ENCODE measurements around the gene AVPI1.
"Not testable (repeated sequence)": the region's sequence is repeated elsewhere in the genome, so short reads cannot be mapped to it uniquely, and the experiment has no call there.

AVPI1 gene

DNA sequence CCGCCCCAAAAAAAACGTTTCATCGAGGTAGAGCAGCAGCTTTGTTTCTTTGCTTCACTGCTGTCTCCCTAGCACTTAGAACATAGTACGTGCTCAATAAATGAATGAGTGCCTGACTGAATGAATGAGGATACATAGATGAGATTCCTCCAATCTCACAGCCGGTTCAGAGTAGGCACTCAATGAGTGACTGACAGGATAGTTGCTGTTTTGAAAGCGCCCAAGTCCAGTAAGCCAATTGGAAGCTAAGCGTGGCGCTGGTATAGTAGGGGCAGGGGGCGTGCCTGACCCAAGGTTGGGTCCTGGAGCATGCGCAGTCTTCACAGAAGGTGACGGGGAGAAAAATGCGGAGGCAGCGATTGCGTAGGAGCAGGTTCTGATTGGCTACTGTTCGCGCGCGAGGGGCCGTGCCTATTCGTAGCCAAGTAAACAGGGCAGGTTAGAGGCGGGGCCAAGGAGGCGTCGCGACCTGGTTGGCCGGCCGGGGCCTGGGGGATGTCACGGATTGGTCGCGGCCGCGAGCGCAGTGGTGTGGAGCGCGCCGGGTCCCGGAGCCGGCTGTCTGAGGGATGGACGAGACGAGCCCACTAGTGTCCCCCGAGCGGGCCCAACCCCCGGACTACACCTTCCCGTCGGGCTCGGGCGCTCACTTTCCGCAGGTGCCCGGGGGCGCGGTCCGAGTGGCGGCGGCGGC, 46.7 kb downstream of the AVPI1 start, which contains the start of gene PI4K2A:
Gene PI4K2A (plus strand): TSS at position 498 of the 694 bp plus-strand sequence. CDS start 72 bp downstream, at position 570.
- DNase-seq (ENCODE audit: low spot score), result peak; percentile 100

DNA sequence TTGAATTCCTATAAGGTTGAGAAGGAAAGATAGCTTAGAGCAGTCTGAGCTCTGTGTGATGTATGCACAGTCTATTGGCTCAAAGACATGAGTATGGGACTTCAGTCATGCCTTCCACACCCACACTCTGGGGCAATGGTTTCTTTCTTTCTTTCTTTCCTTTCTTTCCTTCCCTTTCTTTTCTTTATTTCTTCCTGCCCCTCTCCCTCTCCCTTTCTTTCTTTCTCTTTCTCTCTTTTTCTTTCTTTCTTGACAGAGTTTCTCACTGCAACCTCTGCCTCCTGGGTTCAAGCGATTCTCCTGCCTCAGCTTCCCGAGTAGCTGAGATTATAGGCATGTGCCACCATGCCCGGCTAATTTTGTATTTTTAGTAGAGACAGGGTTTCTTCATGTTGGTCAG, 48.0 kb downstream of the AVPI1 start:
- DNase-seq (ENCODE audit: low spot score), result not testable (repeated sequence)

DNA sequence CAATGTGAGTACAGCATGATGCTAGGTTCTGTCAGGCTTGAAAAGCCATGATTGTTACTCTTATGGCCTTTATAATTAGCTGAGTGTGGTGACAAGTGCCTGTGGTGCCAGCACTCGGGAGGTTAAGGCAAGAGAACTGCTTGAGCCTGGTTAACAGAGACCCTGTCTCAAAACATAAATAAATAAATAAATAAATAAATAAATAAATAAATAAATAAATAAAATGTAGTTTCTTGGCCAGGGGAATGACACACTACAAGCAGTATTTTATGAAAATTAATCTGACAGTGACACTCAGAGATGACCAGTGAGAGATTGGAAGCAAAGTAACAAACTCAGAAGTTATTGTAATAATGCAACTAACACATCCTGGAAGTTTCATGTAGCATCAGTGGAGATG, 51.5 kb downstream of the AVPI1 start:
- DNase-seq (ENCODE audit: low spot score), result no peak

DNA sequence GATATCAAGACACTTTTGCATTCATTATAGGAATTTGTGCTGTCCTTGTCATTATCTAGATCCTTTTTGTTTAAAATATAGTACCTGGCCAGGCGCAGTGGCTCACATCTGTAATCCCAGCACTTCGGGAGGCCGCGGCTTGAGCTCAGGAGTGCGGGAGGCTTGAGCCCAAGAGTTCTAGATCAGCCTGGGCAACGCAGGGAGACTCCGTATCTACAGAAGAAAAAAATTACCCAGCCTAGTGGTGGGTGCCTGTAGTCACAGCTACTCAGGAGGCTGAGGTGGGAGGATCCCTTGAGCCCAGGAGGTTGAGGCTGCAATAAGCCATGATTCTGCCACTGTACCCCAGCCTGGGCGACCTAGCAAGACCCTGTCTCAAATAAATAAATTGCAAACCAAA, 53.1 kb downstream of the AVPI1 start:
- peak; percentile 47 for DNase-seq (ENCODE audit: low spot score)

DNA sequence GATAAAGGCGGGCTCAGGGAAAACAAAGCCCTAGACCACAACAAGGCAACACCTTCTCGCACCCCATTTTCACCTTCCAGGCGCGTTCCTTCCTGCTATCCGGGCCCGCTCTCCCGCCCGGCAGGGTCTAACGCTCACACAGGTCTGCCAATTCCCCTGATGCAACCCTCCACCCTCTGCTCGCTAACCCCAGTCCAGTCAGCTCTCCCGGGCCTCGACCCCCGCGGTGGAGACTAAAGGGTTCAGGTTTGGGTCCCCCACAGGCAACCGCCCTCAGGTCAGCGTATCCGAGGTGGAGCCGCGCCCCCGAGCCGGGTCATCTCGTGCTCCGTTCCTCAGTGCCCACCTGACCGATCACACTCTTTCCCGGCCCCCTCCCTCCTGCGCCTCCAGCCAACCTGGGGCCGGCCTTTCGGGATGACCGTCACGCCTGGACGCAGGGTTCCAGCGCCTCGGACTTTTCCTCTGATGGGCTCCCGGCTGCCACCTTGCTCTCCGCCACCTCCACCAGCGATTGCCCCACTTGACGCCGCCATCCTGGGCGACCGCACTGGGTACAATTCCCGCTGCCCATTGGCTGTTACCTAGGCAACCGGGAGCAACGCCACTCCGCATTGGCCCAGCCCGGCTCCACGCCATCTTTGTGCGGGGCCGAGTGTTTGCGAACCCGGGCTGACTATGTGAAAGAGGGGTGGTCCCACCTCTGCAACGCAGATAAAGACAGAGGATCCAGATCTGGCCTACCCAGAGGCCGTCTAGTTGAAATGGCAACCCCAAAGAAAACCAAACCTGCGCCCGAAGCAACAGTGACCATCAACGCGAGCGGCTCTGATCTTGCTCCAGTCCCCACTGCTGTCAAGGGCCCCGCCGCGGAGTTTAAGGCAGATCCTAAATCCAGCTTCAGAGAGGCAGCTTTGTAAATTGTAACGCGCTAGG, 53.8 kb downstream of the AVPI1 start, which contains the start of gene MORN4:
Gene MORN4 (minus strand): TSS at position 552 of the 936 bp plus-strand sequence. CDS start 13,847 bp downstream, outside the sequence.
- DNase-seq (ENCODE audit: low spot score), result peak; percentile 93

DNA sequence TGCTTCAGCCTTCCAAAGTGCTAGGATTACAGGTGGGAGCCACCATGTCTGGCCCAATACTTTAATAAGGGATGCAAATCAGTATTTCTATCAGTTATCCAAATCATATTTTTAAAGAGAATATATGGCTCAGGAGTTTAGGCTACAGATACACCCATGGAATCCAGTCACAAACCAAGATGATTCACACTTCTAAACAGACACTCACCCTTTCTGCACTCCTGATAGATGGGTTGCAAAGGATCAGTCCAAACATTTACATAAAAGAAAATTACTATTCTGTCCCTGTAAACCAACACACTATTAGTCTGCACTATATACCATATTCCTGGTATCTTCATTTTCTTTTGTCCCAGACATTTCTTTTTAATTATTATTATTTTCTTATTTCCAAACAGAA, 55.9 kb downstream of the AVPI1 start:
- DNase-seq (ENCODE audit: low spot score), result no peak

DNA sequence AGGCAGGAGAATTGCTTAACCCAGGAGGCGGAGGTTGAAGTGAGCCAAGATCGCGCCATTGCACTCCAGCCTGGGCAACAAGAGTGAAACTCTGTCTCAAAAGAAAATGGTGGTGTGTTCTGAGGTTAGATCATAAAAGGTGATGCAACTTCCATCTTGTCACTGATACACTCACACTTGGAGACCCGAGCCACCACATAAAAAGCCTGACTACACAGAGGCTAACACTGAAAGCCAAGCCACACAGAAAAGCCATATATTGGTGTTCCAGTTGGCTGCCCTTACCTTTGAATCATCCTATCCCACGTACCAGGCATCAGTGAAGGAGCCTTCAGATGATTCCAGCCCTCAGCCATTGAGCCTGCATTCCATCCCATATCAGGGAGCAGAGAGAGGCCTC, 57.8 kb downstream of the AVPI1 start:
- DNase-seq (ENCODE audit: low spot score), result peak; percentile 93

DNA sequence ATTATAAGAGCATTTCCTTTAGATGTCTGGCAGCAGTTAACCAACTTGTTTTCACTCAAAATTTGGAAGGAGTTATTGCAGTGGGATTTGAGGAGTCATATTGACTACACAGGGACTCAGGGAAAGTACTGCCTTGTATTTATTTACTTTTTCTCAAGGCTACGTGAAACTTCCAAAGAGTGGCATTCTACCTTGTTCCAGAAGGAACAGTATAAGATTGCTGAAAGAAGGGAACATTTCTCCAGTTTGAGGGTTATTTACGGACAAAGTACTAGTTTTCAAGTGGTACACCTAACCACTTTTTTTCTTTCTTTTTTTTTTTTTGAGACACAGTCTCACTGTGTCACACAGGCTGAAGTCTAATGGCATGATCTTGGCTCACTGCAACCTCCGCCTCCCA, 58.8 kb downstream of the AVPI1 start:
- no peak for DNase-seq (ENCODE audit: low spot score)

DNA sequence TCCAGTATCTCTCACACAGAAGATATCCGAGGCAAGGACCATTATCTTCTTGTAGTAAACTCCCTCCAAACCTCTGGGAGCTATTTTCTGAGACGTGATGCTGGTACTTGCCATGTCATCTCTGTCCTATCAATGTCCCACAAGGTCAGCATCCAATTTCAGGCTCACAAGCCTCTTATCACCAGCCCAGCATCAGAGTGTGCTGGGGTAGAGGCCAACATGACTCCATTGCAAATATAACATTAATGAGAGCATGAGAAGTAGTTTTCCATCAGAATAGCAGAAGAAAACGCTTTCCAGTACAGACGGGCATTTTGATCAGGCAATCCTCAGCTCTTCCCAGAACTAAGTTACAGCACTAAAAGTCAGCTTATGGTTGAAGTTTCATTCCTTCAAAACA, 59.3 kb downstream of the AVPI1 start:
- DNase-seq (ENCODE audit: low spot score), result no peak
